ENCODE measurements around the gene CAPN9.

CAPN9 gene

DNA sequence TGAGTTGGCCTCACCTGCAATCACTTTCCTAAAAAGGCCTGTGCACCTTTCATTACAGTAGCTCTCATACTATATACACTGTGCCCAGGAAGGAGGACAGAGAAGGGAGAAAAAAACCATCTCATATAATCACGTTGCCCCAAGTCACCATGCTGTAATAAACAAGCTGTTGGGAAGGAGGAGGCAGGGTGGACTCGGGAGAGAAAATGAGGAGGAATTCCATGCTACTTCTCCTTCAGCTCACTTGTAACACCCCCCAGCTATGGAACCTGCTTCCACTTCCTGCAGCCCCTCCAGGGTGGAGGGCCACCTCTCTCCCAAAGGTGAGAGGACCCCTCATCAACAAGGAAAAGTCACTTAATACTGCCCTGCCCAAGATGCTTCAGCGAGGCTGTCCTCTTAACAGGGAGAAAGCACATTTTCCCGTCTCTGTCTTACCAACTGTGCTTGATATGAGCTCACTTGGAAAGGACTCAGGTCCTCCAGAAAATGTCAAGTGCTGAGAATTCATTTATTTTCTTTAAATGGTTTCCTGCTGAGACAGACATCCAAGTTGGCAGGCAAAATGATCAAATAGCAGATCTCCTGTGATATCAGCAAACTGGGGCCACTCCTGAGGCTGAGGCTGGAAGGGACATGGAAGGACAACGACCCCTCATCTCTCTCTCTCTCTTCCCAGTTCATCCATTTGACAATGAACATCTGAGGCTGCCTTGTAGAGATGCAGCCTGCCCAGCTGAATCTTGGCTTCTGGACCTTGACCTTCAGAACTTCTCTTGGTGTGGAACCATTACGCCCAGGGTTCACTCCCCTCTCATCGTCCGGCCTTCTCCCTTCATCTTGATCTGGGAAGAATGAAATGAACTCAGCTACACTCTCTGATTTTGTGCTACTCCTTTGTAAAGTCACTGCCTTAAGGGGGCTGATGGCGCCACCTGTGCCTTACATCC, 54.0 kb downstream of the CAPN9 start:
- Histone ChIP-seq H3K36me3 (ENCODE audit: control insufficient read depth, low read length) (no peaks in the 10 kb centered on the region), H3F3A (ENCODE audit: control insufficient read depth, insufficient read depth) (no peaks in the 10 kb centered on the region), H3K4me2 (ENCODE audit: low read length) (no peak overlapping the region), H3K9me2 (replicated peaks; ENCODE audit: control insufficient read depth, low read length) (no peaks in the 10 kb centered on the region), H3K27me3 (ENCODE audit: control insufficient read depth, low read length) (peaks cover 3% of the 10 kb centered on the region; the same call in 1 of the 2 replicates), H3K27ac (ENCODE audit: low read depth, low read length) (no peak overlapping the region), H4K20me1 (ENCODE audit: control insufficient read depth, insufficient read depth, low read depth, low read length) (no peaks in the 10 kb centered on the region), H3K4me3 (ENCODE audit: low read length) (no peak overlapping the region), H3K9me3 (ENCODE audit: control insufficient read depth, insufficient read depth, low read length) (no peaks in the 10 kb centered on the region), H3K79me2 (ENCODE audit: control insufficient read depth, low read length) (no peaks in the 10 kb centered on the region), H3K4me1 (ENCODE audit: control insufficient read depth, low read length) (no peaks in the 10 kb centered on the region)
- TF ChIP-seq, protein P1, sequence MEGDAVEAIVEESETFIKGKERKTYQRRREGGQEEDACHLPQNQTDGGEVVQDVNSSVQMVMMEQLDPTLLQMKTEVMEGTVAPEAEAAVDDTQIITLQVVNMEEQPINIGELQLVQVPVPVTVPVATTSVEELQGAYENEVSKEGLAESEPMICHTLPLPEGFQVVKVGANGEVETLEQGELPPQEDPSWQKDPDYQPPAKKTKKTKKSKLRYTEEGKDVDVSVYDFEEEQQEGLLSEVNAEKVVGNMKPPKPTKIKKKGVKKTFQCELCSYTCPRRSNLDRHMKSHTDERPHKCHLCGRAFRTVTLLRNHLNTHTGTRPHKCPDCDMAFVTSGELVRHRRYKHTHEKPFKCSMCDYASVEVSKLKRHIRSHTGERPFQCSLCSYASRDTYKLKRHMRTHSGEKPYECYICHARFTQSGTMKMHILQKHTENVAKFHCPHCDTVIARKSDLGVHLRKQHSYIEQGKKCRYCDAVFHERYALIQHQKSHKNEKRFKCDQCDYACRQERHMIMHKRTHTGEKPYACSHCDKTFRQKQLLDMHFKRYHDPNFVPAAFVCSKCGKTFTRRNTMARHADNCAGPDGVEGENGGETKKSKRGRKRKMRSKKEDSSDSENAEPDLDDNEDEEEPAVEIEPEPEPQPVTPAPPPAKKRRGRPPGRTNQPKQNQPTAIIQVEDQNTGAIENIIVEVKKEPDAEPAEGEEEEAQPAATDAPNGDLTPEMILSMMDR (IDR thresholded peaks at IDR 0.05; ENCODE audit: low read depth, low read length, poor library complexity, severe bottlenecking) = no peak
- TF ChIP-seq EZH2phosphoT487 (IDR thresholded peaks at IDR 0.05; ENCODE audit: borderline replicate concordance, low read length) = no peak

DNA sequence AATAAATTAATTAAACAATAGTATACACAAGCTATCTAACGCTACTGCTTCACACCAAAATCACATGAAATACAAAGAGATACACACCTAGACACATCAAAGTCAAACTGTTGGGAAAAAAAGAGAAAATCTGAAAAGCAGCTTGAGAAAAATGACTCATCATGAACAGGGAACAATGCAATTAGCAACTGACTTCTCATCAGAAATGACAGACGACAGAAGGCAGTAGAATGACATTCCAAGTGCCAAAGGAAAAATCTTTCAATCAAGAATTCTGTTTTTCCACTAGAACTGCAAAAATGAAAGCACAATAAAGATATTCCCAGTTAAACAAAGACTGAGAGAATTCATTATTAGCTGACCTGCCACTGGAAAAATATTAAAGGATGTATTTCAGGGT, 57.2 kb downstream of the CAPN9 start:
- Histone ChIP-seq H3K27ac (ENCODE audit: low read depth, low read length) (no peak overlapping the region), H4K20me1 (ENCODE audit: control insufficient read depth, insufficient read depth, low read depth, low read length) (no peaks in the 10 kb centered on the region), H3K36me3 (ENCODE audit: control insufficient read depth, low read length) (no peaks in the 10 kb centered on the region), H3K9me3 (ENCODE audit: control insufficient read depth, insufficient read depth, low read length) (no peaks in the 10 kb centered on the region), H3K4me3 (ENCODE audit: low read length) (no peak overlapping the region), H3K9me2 (replicated peaks; ENCODE audit: control insufficient read depth, low read length) (no peaks in the 10 kb centered on the region), H3K4me1 (ENCODE audit: control insufficient read depth, low read length) (no peaks in the 10 kb centered on the region), H3K79me2 (ENCODE audit: control insufficient read depth, low read length) (no peaks in the 10 kb centered on the region), H3F3A (ENCODE audit: control insufficient read depth, insufficient read depth) (no peaks in the 10 kb centered on the region), H3K4me2 (ENCODE audit: low read length) (no peak overlapping the region), H3K27me3 (ENCODE audit: control insufficient read depth, low read length) (peaks cover 3% of the 10 kb centered on the region; the same call in 1 of the 2 replicates)
- TF ChIP-seq EZH2phosphoT487 (IDR thresholded peaks at IDR 0.05; ENCODE audit: borderline replicate concordance, low read length) = no peak
- TF ChIP-seq, protein P1 (IDR thresholded peaks at IDR 0.05; ENCODE audit: low read depth, low read length, poor library complexity, severe bottlenecking) = no peak

DNA sequence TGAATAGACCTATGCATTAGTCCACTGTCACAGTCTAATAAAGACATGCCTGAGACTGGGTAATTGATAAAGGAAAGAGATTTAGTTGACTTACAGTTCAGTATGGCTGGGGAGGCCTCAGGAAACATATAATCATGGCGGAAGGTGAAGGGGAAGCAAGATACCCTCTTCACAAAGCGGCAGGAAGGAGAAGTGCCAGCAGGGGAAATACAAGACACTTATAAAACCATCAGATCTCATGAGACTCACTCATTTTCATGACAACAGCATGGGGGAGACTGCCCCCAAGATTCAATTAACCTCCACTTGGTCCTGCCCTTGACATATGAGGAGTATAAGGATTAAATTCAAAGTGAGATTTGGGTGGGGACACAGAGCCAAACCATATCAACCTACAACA, 59.4 kb downstream of the CAPN9 start:
- TF ChIP-seq, protein P1 (IDR thresholded peaks at IDR 0.05; ENCODE audit: low read depth, low read length, poor library complexity, severe bottlenecking) = no peak
- TF ChIP-seq EZH2phosphoT487 (IDR thresholded peaks at IDR 0.05; ENCODE audit: borderline replicate concordance, low read length) = no peak
- no peaks in the 10 kb centered on the region for H3K9me3 ChIP-seq (ENCODE audit: control insufficient read depth, insufficient read depth, low read length)
- no peak overlapping the region for H3K27ac ChIP-seq (ENCODE audit: low read depth, low read length)
- H3F3A ChIP-seq (ENCODE audit: control insufficient read depth, insufficient read depth) = no peaks in the 10 kb centered on the region
- no peaks in the 10 kb centered on the region for H3K4me1 ChIP-seq (ENCODE audit: control insufficient read depth, low read length)
- no peak overlapping the region for H3K4me3 ChIP-seq (ENCODE audit: low read length)
- no peaks in the 10 kb centered on the region for H3K9me2 ChIP-seq (replicated peaks; ENCODE audit: control insufficient read depth, low read length)
- no peak overlapping the region for H3K4me2 ChIP-seq (ENCODE audit: low read length)
- no peaks in the 10 kb centered on the region for H3K79me2 ChIP-seq (ENCODE audit: control insufficient read depth, low read length)
- no peaks in the 10 kb centered on the region for H3K36me3 ChIP-seq (ENCODE audit: control insufficient read depth, low read length)
- H4K20me1 ChIP-seq (ENCODE audit: control insufficient read depth, insufficient read depth, low read depth, low read length) = no peaks in the 10 kb centered on the region
- H3K27me3 ChIP-seq (ENCODE audit: control insufficient read depth, low read length) = peaks cover 3% of the 10 kb centered on the region; the same call in 1 of the 2 replicates
